ENCODE results near the gene BRAF.
"Not testable (repeated sequence)": the region's sequence is repeated elsewhere in the genome, so short reads cannot be mapped to it uniquely, and the experiment has no call there.

BRAF gene

DNA sequence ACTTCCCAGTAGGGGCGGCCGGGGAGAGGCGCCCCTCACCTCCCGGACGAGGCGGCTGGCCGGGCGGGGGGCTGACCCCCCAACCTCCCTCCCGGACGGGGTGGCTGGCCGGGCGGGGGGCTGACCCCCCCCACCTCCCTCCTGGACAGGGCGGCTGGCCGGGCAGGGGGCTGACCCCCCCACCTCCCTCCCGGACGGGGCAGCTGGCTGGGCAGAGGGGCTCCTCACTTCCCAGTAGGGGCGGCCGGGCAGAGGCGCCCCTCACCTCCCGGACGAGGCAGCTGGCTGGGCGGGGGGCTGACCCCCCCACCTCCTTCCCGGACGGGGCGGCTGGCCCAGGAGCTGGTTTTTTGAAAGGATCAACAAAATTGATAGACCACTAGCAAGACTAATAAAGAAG lies 161.6 kb downstream of the BRAF start:
- not testable (repeated sequence) for DNase-seq

DNA sequence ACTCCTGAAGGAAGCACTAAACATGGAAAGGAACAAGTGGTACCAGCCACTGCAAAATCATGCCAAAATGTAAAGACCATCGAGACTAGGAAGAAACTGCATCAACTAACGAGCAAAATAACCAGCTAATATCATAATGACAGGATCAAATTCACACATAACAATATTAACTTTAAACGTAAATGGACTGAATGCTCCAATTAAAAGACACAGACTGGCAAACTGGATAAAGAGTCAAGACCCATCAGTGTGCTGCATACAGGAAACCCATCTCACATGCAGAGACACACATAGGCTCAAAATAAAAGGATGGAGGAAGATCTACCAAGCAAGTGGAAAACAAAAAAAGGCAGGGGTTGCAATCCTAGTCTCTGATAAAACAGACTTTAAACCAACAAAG lies 163.4 kb downstream of the BRAF start:
- DNase-seq = not testable (repeated sequence)

DNA sequence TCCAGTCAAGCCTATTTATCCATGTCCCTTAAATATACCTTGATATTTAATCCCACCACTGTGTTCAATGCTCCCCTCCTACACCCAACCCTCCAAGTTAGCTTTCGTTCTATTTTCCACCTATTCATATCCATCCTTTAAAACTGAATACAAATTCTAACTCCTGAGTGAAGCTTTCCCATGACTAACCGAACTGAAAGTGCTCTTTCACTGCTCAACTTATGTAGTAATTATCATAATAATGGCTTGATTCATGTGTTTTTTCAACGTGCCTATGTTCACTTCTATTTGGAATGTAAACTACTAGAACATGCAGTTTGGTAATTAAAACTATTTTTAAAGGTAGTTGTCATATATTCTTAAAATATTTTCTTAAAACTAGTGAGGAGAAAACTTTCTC lies 170.2 kb downstream of the BRAF start:
- DNase-seq = no peak

DNA sequence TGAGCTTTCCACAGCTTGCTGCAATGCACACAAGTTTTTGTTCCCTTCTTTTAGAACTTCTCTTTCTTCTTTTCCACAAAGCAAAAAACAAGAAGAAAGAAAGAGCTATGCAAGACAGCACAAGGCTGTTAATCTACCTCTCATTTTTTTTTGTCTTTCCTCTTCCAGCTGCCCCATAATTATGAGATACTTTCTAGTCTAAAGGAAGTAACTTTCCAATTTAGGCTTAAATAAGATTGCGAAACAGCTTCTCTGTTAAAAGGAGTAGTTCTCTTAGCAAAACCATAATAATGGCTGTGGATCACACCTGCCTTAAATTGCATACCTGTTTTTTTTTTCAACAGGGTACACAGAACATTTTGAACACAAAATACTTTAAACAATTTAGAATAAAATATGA lies 172.2 kb downstream of the BRAF start:
- DNase-seq = no peak

DNA sequence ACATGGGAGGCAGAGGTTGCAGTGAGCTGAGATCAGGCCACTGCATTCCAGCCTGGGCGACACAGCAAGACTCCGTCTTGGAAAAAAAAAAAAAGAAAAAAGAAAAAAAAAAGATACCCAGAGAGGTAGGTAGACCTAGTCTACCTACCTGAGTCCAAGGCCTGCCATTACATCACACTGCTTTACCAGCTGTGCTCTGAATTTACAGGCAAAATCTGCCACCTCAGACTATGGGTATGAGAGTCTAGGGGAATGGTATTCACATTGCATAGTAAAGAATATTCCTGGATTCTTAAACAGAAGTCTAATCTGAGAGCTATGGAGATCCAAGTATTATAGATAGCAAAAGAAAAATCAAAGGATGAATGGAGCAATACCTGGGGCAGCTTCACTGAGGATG lies 178.0 kb downstream of the BRAF start:
- DNase-seq = no peak

DNA sequence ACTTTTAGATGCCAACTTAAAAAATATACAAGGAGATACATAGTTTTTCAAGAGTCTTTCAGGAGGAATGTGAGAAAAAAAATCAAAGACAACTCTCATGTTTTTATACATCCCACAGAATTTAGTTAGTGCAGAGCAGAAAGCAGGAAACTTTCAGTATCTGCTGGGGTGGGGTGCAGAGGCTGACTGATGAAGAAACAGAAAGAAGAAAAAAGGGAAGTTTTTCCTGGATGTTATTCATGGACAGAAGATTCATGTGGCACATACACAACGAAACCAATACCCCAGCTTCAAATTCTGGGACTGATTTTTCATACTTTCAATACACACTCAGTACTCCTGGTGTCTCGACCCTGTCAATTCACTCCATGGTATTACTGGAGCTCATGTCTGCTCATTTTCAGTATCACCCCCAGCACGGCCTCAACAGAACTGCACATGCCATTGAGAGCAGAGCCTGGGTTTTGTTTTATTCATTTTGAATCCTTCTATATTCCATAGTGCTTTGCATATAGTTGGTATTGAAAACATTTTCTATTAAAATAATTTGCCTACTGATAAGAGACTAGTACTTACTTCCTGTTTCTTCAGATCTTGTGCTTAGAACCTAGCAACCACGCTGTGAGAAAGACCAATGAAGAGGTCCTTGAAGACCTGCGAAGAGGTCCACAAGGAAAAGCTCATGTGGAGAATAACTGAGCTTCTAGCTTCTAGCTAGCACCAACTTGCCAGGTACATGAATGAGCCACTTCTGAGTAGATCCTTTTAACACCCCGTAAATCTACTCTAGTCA lies 179.3 kb downstream of the BRAF start:
- no peak for DNase-seq

DNA sequence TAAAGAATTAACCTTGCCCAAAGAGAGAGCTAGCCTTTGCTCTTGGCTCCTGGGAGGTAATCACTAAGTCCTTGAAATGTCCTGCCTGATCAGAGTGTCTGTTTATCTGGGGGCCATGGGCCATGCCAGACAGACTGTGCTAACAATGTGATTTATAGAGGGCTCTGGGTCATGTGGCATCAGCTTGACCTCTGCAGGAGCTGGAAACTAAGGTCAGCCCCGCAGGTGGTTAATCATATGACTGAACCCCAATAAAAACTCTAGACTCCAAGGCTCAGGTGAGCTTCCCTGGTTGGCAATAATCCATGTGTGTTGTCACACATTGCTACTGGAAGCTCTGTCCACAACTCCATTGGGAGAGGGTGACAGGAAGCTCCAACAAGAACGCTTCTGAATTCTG lies 180.7 kb downstream of the BRAF start:
- DNase-seq = no peak

DNA sequence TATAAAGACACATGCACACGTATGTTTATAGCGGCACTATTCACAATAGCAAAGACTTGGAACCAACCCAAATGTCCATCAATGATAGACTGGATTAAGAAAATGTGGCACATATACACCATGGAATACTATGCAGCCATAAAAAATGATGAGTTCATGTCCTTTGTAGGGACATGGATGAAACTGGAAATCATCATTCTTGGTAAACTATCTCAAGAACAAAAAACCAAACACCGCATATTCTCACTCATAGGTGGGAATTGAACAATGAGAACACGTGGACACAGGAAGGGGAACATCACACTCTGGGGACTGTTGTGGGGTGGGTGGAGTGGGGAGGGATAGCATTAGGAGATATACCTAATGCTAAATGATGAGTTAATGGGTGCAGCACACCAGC lies 181.5 kb downstream of the BRAF start:
- DNase-seq = not testable (repeated sequence)

DNA sequence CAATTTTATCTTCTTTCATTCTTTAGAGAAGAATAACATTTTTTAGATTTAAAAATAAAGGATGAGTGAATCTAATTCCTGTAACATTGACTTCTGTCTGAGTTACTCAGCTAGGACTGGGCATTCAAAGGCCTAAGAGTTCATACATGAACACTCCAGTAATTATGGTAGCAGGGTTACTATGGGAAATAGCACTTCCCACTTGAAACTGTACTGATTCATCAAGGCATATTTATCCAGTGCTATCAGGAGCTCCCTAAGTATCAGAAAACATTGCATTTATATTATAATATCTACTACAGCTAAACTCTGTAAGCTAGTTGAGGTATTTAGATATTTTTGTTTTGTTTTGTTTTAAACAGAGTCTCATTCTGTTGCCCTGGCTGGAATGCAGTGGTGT lies 186.4 kb downstream of the BRAF start:
- DNase-seq = no peak

DNA sequence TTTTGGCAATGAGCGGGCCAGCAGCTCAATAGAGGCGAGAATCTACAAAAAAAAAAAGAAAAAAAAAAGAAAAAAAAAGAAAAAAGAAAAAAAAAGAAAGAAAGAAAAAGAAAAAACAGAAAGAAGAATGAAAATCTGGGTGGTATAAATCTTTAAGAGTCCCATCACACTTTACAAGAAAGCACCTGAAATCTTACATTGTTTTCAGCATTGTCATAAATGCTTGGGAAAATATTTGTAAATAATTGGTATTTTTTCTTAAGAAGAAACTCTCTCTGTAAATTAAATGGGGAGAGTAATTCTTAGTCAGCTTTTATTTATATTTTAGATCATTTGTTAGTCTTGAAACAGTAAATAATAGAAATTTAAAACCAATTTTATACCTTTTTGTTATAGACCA lies 190.0 kb downstream of the BRAF start:
- DNase-seq = no peak

DNA sequence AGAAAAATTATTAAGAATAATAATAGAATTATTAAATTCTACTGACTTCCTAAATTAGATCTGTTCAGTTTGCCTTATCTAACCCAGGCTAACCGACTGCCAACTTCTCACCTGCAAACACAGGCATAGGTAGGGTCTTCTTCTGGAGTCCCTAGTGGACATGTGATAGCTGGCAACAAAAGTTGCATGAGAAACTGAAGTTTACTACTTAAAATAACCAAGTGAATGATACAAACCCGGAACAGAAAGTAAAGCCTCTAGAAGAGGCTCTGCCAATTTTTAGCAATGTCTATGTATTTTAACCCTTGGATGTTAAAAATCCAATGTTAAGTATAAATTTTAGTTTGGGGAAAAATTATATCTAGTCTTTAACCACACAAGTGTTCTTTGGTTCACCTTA lies 190.6 kb downstream of the BRAF start:
- no peak for DNase-seq

DNA sequence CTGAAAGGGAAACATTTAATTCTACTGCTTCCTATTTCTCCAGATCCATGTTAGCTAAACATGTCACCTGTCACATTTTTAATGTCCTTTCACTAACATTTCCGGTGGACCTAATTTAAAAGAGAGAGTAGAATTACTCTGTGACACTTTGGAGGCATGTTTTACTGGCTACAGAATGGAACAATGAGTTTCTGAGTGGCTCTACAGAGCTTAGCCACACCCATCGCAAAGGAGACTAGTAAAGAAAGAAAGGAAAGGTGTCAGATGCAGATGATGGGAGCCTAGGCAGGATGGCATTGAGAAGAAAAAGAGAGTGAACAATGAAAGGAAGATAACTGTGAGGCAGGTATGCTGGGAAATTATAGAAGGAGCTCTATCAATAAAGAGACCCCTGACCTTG lies 192.3 kb downstream of the BRAF start:
- DNase-seq = no peak

DNA sequence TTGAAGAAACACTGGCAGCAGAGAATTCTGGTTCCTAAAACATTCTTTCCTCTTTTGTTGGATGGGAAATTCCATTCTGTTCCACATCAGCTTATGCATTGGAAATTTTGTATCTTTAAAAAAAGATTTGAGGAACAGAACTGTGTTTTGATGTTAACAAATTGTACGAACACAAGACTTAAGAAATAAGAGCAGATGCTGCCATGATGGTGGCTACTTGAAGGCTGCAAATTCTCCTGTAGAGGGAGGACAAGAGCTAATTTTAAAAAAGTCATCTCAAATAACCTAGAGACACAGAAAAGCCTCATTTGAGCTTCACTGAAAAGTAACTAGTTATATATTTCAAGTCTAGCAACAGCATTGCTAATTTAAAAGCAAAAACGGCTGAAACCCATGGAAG lies 198.4 kb downstream of the BRAF start:
- DNase-seq = no peak

DNA sequence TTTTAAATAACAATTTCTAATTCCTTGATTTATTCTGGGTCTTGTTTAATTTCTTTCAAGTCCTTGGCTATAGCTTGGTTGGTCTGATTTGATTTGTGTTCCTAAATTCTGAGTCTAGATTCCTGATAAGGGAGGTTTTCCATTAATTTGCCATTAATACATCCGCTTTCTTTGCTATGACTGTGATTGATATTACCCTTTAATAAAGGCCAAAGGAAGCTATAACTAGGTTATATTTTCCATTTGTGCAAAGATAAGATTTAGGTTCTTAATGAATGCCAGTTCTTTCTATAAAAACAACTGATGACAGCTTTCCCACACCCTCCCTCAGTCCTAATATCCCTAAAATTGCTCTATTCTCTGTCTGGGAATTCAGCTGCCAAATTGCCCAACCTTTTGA lies 200.0 kb downstream of the BRAF start:
- no peak for DNase-seq

DNA sequence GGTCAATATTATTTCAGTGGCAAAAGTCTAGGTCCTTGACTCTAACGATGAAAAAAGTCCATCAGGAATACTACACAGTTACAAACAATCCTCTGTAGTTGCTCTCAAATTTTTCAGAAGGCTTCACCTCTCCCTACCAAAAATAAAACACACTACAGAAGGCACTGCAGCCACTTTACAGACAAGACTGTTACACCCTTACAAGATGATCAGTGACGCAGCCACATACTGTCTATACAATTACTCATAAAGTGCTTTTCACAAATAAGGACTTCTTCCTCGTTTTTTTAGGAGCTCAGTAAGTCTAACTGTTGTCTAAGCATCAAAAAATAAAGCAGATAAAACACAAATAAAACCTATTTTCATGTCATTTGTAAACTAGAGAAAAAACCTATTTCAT lies 201.2 kb downstream of the BRAF start:
- DNase-seq = no peak

DNA sequence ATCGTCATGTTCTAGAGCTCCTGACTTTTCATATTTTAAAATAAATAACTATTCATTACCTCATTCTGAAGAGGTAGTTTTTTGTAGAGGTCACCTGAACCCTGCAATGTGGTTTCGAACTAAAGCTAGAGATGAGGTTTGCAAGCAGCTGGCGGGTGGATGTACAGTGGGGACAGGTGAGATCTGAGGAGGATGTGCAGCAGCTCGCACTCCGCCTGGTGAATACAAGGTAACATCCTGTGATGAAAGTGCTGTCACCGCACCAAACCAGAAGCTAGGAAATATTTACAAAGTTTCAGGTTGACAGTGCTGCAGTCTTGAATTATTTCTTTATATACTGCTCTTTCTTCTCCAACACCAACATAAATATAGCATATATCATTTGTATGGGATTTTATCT lies 201.7 kb downstream of the BRAF start:
- DNase-seq = no peak

DNA sequence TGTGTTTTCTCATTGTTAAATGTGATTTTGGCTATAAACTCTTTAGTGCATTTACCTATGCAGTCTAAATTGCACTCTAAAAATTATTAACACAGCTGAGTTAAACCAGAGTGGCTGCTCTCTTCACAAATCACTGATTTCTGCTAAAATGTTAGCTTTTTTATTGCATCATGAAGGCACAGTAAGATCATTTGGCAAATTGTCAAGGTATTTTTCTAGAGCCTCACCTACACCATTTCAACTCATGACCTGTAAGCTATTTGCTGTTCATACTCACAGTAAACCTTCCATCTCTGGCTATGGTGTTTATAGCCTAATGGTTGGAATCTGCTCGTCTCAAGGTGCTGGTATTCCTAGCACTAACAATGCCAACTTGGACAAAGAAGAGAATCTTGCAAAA lies 202.5 kb downstream of the BRAF start:
- no peak for DNase-seq

DNA sequence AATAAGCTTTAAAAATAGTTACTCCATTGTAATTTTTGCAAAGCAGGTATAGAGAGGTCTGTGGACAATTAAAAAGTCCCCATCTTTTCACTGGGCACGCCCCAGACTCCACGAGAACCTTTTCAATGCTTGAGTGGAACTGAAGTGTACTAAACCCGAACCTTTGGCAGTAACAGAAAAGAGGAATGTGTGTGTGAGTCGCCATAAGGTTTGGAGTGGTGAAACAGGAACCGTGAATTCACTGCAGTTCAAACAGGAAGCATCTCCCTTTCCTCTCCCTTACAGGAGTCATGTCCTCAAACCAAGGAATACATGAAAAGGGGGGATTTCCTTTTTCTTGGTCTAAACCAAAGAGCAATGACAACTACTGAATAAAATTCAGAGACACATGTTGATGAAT lies 205.0 kb downstream of the BRAF start:
- DNase-seq = no peak

DNA sequence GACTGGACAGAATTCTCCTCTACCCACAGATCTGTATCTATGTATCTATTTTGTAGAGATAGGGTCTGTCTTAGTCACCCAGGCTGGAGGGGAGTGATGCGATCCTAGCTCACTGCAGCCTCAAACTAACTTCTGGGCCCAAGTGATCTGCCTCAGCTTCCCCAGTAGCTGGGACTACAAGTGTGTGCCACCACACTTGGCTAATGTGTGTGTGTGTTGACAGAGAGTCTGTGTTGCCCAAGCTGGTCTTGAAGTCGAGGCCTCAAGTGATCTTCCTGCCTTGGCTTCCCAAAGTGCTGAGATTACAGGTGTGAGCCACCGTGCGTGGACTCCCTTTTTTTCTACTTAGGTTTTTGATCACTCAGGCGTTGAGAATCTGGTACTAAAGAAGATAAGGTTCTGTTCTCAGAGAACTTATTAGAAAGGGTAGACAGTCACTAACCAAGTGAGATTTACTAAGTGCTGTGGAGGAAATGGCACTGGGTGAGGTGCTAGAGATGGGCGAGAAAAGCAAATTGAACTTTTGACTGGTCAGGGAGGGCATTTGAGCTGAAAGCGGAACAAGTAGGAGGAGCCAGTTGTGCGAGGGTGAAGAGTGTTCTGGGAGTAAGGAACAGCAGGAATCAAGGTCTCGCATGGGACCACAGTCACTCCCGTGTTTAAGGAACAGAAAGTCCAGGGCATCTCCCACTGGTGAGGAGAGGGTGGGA lies 210.2 kb downstream of the BRAF start:
- DNase-seq = no peak

DNA sequence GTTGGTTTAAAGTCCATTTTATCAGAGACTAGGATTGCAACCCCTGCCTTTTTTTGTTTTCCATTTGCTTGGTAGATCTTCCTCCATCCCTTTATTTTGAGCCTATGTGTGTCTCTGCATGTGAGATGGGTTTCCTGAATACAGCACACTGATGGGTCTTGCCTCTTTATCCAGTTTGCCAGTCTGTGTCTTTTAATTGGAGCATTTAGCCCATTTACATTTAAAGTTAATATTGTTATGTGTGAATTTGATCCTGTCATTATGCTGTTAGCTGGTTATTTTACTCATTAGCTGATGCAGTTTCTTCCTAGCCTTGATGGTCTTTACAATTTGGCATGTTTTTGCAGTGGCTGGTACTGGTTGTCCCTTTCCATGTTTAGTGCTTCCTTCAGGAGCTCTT lies 212.3 kb downstream of the BRAF start:
- DNase-seq = not testable (repeated sequence)

DNA sequence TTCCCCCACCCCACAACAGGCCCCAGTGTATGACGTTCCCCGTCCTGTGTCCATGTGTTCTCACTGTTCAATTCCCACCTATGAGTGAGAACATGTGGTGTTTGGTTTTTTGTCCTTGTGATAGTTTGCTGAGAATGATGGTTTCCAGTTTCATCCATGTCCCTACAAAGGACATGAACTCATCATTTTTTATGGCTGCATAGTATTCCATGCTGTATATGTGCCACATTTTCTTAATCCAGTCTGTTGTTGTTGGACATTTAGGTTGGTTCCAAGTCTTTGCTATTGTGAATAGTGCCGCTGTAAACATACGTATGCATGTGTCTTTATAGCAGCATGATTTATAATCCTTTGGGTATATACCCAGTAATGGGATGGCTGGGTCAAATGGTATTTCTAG lies 216.0 kb downstream of the BRAF start:
- DNase-seq = not testable (repeated sequence)

DNA sequence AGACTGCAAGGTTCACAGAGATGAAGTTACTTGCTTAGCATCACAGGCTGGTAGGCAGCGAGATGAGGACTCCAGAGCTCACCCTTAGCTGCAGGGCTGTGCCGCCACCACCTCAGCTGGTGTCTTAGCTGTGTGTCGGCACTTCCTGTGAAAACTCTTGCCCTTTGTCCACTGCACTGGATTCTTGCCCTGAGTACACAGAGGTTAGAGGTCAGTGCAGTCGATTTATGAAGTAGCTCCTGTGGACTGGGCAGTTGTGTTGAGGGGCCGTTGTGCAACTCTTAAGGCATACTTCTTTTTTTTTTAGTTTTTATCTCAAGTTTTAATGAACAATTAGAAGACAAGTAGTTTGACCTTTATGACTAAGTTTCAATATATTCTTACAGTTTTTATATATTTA lies 217.6 kb downstream of the BRAF start:
- DNase-seq = no peak

DNA sequence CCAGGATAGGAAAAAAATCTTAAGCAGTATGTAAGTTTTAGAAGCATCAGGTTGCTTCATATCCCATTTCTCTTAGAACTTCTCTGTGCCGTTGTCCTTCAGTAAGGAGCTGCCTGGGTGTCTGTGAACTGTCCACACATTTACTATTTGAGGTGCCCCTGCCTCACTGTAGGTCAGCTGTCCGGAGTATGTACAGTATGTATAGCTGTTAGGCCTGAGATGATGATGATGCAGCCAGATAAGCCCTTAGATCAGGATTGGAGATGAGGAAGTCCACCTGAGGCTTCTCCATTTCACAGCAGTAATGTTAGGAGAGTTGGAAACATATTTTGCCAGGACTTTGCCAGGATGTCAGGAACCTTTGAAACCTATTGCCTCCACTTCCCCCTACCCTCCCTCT lies 220.5 kb downstream of the BRAF start:
- DNase-seq = no peak

DNA sequence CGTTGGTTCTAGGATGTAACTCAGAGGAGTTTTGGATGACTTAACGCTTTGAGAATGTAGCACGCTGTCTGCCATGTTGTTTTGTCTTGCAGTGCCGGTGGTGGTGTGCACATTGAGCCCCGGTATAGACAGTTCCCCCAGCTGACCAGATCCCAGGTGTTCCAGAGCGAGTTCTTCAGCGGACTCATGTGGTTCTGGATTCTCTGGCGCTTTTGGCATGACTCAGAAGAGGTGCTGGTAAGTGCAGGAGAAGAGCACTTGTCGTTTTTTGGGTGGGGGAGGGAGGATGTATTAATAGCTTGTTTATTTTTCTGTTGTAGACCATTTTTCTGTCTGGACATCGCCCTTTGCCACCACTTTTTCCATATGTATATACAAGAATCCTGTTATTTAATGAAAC lies 222.0 kb downstream of the BRAF start:
- no peak for DNase-seq

DNA sequence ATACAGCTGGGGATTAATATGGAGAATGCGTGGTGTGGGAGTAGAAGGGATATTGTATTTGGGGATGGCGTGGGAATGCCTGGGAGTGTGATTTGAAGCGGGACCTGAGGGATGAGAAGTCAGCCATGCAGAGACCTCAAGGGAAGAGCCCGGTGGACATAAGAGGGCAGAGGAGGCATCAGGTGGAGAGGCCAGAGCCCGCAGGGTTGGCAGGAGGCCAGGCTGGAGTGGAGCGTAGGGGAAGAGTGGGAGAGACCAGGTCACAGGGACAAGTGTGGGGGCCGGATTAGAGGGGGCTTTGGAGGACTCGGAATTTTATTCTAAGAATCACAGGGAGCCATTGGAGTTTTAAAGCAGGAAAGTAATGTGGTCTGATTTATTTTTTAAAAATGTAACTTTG lies 226.3 kb downstream of the BRAF start:
- no peak for DNase-seq

All from NK-92 treated with Interleukin-12 subunit alpha and Interleukin-12 subunit beta, amount 100 ng/mL, for 24 hours (cell line).